K562 (cell line): ENCODE results near the gene PPARD. TPM values are rescaled to one million over a fixed set of nuclear protein-coding genes. Genes with fewer than 3 reads are reported as not detected.
A peak's percentile ranks its signal among the peaks of the same experiment; 100 is the strongest.

Experiments
- BCL6 ChIP-seq: fragments of 250-450 bp; sonication (Bioruptor Pico); IDR thresholded peaks from 2 replicates; pipeline ENCODE4 v1.4.0; 2020
- CXXC5 ChIP-seq: fragments of 250-450 bp; sonication (Bioruptor Pico); IDR thresholded peaks from 2 replicates; pipeline ENCODE4 v1.8.0; 2022; ENCODE audit warnings: inconsistent platforms, mild to moderate bottlenecking, moderate library complexity
- DMBX1 ChIP-seq: fragments of 250-450 bp; sonication (Bioruptor Pico); IDR thresholded peaks from 2 replicates; pipeline ENCODE4 v1.8.0; 2022; ENCODE audit warnings: inconsistent platforms, mild to moderate bottlenecking, moderate library complexity, borderline replicate concordance
- EP300 ChIP-seq: IDR thresholded peaks from 2 replicates; pipeline ENCODE4 v1.6.1; 2012; ENCODE audit warnings: low read length, improper control_type of control experiment
- ETS2 ChIP-seq: IDR thresholded peaks from 2 replicates; pipeline ENCODE4 v1.6.1; 2016; ENCODE audit warnings: borderline replicate concordance, missing genetic modification characterization, mild to moderate bottlenecking, moderate library complexity, missing compliant biosample characterization; ENCODE audit not compliant: poor library complexity, severe bottlenecking
- HMGXB4 ChIP-seq: sonication (generic); formaldehyde crosslinking; IDR thresholded peaks from 2 replicates; pipeline ENCODE4 v1.8.1; 2023; ENCODE audit warnings: mild to moderate bottlenecking, missing genetic modification reagents
- JUND ChIP-seq, 2 experiments: IDR thresholded peaks; 2 replicates in 1 of 2; 3 replicates in 1 of 2; pipeline ENCODE4 v1.6.1; 2011; ENCODE audit warnings: borderline replicate concordance in 2 of 2, low read depth in 2 of 2, low read length in 2 of 2, improper control_type of control experiment in 1 of 2, missing biosample characterization in 1 of 2, missing genetic modification characterization in 1 of 2, missing genetic modification reagents in 1 of 2
- NFYB ChIP-seq: IDR thresholded peaks from 2 replicates; pipeline ENCODE4 v1.6.1; 2011; ENCODE audit warnings: mild to moderate bottlenecking, moderate library complexity; ENCODE audit not compliant: insufficient read length; ENCODE audit errors: extremely low read depth
- POLR2H ChIP-seq: IDR thresholded peaks from 2 replicates; pipeline ENCODE4 v1.6.1; 2016; ENCODE audit warnings: missing genetic modification characterization, low read depth, mild to moderate bottlenecking, control low read depth, missing compliant biosample characterization, moderate library complexity
- RAD51 ChIP-seq: fragments of 450-650 bp; IDR thresholded peaks from 2 replicates; pipeline ENCODE4 v1.7.1; 2016; ENCODE audit warnings: low read depth, mild to moderate bottlenecking, borderline replicate concordance
- SMARCE1 ChIP-seq: fragments of 450-650 bp; IDR thresholded peaks from 2 replicates; pipeline ENCODE4 v1.7.1; 2016; ENCODE audit warnings: mild to moderate bottlenecking
- SUPT5H ChIP-seq: fragments of 450-650 bp; IDR thresholded peaks from 2 replicates; pipeline ENCODE4 v1.6.1; 2016
- ZNF280B ChIP-seq: fragments of 250-450 bp; sonication (Bioruptor Pico); IDR thresholded peaks from 2 replicates; pipeline ENCODE4 v1.5.1; 2021; ENCODE audit warnings: mild to moderate bottlenecking
- ZNF75A ChIP-seq: fragments of 450-650 bp; formaldehyde crosslinking; IDR thresholded peaks from 2 replicates; pipeline ENCODE4 v1.4.0; 2020; ENCODE audit warnings: mild to moderate bottlenecking
- polyA plus RNA-seq, 8 experiments: library from polyadenylated mRNA; depleted of rRNA in 4 of 8; stranded (reverse) in 5 of 8; unstranded in 3 of 8; fragments of >200 nt; fragmentation: Nextera tagmentation in 2 of 8; fragmentation: Illumina TruSeq in 1 of 8; extraction: Ambion mirVana in 2 of 8; extraction: Trizol in 1 of 8; gene quantifications; 2 replicates each; pipeline versions ENCODE4 v1.2.1 to v1.2.3, GENCODE V29; 2011 to 2014; ENCODE audit warnings: inconsistent platforms in 1 of 8, missing spikeins in 1 of 8
- total RNA-seq, 7 experiments: library from RNA; depleted of rRNA in 6 of 7; stranded (reverse); fragments of >200 nt in 6 of 7; fragmentation: Illumina TruSeq in 2 of 7; extraction: Trizol in 2 of 7; gene quantifications; 2 replicates each; pipeline versions ENCODE4 v1.2.1 to v1.2.3, GENCODE V29; 2011 to 2021; ENCODE audit warnings: low replicate concordance in 1 of 7
- TF ChIP-seq, protein P1 (sequence below): fragments of 450-650 bp; formaldehyde crosslinking; IDR thresholded peaks from 2 replicates; pipeline ENCODE4 v1.4.0; 2020; ENCODE audit warnings: mild to moderate bottlenecking, moderate library complexity
- TF ChIP-seq, protein P2 (sequence below): sonication (generic); formaldehyde crosslinking; IDR thresholded peaks from 2 replicates; pipeline ENCODE4 v1.8.0; 2022; ENCODE audit warnings: missing genetic modification reagents, mild to moderate bottlenecking, moderate library complexity, borderline replicate concordance

The PPARD gene
- total and polyA plus RNA-seq, 9 of the 15 experiments (the other 6 are each of a cell fraction or from before 2014, with no cell fraction given) = 0.14 to 13.2 (median 3.8) TPM

DNA sequence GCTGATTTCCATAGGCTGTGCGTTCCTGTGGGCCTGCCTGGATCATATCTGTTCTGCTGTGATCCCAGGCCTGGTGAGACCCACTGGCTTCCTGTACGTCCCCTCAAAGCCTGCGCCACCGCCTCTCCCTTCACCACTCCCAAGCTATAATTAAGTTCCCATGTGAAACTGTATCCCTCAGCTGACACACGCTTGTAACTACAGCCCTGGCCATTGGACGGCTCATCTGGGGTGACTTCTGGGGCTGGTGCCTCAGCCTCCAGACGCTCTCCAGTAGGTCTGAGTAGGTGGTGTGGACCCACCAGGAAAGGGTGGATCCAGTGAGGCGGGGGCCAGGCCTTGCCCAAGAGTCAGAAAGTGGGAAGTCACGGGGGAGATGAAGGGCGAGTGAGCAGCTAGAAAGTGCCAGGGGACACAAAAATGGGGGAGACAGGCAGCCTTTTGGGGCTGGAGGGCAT is 21.0 kb downstream of the PPARD start (continued):
- TF ChIP-seq SMARCE1 = peak; percentile 56; the same call in 1 of the 2 replicates
- peak; percentile 93 for TF ChIP-seq SUPT5H
- TF ChIP-seq, protein P1, sequence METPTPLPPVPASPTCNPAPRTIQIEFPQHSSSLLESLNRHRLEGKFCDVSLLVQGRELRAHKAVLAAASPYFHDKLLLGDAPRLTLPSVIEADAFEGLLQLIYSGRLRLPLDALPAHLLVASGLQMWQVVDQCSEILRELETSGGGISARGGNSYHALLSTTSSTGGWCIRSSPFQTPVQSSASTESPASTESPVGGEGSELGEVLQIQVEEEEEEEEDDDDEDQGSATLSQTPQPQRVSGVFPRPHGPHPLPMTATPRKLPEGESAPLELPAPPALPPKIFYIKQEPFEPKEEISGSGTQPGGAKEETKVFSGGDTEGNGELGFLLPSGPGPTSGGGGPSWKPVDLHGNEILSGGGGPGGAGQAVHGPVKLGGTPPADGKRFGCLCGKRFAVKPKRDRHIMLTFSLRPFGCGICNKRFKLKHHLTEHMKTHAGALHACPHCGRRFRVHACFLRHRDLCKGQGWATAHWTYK (CRISPR knock-in tag) = 0 out of 2 replicates have a peak, but pooled peaks have one; percentile 24
- TF ChIP-seq EP300 = peak; percentile 77; the same call in 1 of the 2 replicates
- TF ChIP-seq ZNF75A = no peak
- TF ChIP-seq HMGXB4 (CRISPR knock-in tag) = no peak
- TF ChIP-seq CXXC5 (CRISPR knock-in tag) = peak; percentile 92
- peak; percentile 70; the same call in 1 of the 2 replicates for TF ChIP-seq RAD51
- TF ChIP-seq ZNF280B (CRISPR knock-in tag) = no peak
- peak; percentile 28; the same call in 1 of the 2 replicates for TF ChIP-seq DMBX1
- TF ChIP-seq, protein P2, sequence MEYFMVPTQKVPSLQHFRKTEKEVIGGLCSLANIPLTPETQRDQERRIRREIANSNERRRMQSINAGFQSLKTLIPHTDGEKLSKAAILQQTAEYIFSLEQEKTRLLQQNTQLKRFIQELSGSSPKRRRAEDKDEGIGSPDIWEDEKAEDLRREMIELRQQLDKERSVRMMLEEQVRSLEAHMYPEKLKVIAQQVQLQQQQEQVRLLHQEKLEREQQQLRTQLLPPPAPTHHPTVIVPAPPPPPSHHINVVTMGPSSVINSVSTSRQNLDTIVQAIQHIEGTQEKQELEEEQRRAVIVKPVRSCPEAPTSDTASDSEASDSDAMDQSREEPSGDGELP (CRISPR knock-in tag) = peak; percentile 99
- peak; percentile 54 for TF ChIP-seq JUND (IDR thresholded peaks at IDR 0.05; ENCODE audit: borderline replicate concordance, low read depth, low read length)
- TF ChIP-seq JUND (tag; IDR thresholded peaks at IDR 0.05; ENCODE audit: borderline replicate concordance, low read depth, low read length) = peak; percentile 36; the same call in 1 of the 3 replicates
- TF ChIP-seq POLR2H (tag) = peak; percentile 93
- TF ChIP-seq NFYB = peak; percentile 49
- no peak for TF ChIP-seq ETS2 (tag)
- TF ChIP-seq BCL6 = no peak
